ENCODE measurements around the gene SUSD1. TPM values are rescaled to one million over a fixed set of nuclear protein-coding genes. Genes with fewer than 3 reads are reported as not detected.

SUSD1 gene
- total RNA-seq, 4 donors from 2014 or later: 22.7 to 83.0 (median 24.7) TPM

- in situ Hi-C loops (cut with MboI; ENCODE audit: low pct_ligation_motif_present in 1 of 4, low pct_unique_long_range_greater_than_20kb in 1 of 4, low sequenced_read_pairs in 3 of 4) (loop anchor here in 1 of 4 donors (25.0 kb wide), 2 partner anchors 164 to 439 kb away; partner anchors contain the start of gene UGCG), intact Hi-C loops (cut with DNase I; ENCODE audit: low total_unique reads) (loop anchor here (10.0 kb wide), 1 partner anchor 136 kb away; no protein-coding TSS in a partner anchor)
- no peaks in the 10 kb centered on the region for H3K36me3 ChIP-seq
- H3K27ac ChIP-seq: peak overlapping the region; percentile 77 to 79 (median 78)
- H3K27me3 ChIP-seq: no peaks in the 10 kb centered on the region
- peaks cover 11 to 36% (median 27%) of the 10 kb centered on the region in 4 donors for H3K4me1 ChIP-seq
- WGBS, 2 donors (ENCODE audit: low coverage in 1 of 2): 45 to 100% methylated on average over 2 to 7 of the region's 7 CpGs
- peak; percentile 34 to 49 (median 48) for TF ChIP-seq POLR2AphosphoS5 (IDR thresholded peaks at IDR 0.05)
- TF ChIP-seq POLR2A (IDR thresholded peaks at IDR 0.05): no peak
- no peak for TF ChIP-seq EP300 (IDR thresholded peaks at IDR 0.05; ENCODE audit: low read depth)
- TF ChIP-seq, protein P1, sequence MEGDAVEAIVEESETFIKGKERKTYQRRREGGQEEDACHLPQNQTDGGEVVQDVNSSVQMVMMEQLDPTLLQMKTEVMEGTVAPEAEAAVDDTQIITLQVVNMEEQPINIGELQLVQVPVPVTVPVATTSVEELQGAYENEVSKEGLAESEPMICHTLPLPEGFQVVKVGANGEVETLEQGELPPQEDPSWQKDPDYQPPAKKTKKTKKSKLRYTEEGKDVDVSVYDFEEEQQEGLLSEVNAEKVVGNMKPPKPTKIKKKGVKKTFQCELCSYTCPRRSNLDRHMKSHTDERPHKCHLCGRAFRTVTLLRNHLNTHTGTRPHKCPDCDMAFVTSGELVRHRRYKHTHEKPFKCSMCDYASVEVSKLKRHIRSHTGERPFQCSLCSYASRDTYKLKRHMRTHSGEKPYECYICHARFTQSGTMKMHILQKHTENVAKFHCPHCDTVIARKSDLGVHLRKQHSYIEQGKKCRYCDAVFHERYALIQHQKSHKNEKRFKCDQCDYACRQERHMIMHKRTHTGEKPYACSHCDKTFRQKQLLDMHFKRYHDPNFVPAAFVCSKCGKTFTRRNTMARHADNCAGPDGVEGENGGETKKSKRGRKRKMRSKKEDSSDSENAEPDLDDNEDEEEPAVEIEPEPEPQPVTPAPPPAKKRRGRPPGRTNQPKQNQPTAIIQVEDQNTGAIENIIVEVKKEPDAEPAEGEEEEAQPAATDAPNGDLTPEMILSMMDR (IDR thresholded peaks at IDR 0.05): no peak
- no peak overlapping the region for H3K4me3 ChIP-seq
- no peaks in the 10 kb centered on the region for H3K9me3 ChIP-seq
- peak; percentile 59 for DNase-seq
Observed at GRCh38 chr9:112050544-112051475, 124.3 kb downstream of the SUSD1 start.

GRCh38 chr9:112049811-112050516 is 125.1 kb downstream of the SUSD1 start:
- peak overlapping the region; percentile 77 to 79 (median 78) for H3K27ac ChIP-seq
- H3K4me1 ChIP-seq: peaks cover 11 to 36% (median 27%) of the 10 kb centered on the region in 4 donors
- H3K36me3 ChIP-seq: no peaks in the 10 kb centered on the region
- TF ChIP-seq EP300 (IDR thresholded peaks at IDR 0.05; ENCODE audit: low read depth) (no peak), POLR2A (IDR thresholded peaks at IDR 0.05) (no peak), POLR2AphosphoS5 (IDR thresholded peaks at IDR 0.05) (no peak)
- TF ChIP-seq, protein P1 (IDR thresholded peaks at IDR 0.05): no peak
- H3K4me3 ChIP-seq: no peak overlapping the region
- WGBS, 2 donors (ENCODE audit: low coverage in 1 of 2): 57 to 62% methylated on average over 4 of the region's 4 CpGs
- DNase-seq: no peak
- intact Hi-C loops (cut with DNase I; ENCODE audit: low total_unique reads): loop anchor here (10.0 kb wide), 1 partner anchor 135 kb away; no protein-coding TSS in a partner anchor
- no peaks in the 10 kb centered on the region for H3K27me3 ChIP-seq
- H3K9me3 ChIP-seq: no peaks in the 10 kb centered on the region
- in situ Hi-C loops (cut with MboI; ENCODE audit: low pct_ligation_motif_present in 1 of 4, low pct_unique_long_range_greater_than_20kb in 1 of 4, low sequenced_read_pairs in 3 of 4): loop anchor here in 1 of 4 donors (25.0 kb wide), 2 partner anchors 163 to 438 kb away; partner anchors contain the start of gene UGCG

DNA sequence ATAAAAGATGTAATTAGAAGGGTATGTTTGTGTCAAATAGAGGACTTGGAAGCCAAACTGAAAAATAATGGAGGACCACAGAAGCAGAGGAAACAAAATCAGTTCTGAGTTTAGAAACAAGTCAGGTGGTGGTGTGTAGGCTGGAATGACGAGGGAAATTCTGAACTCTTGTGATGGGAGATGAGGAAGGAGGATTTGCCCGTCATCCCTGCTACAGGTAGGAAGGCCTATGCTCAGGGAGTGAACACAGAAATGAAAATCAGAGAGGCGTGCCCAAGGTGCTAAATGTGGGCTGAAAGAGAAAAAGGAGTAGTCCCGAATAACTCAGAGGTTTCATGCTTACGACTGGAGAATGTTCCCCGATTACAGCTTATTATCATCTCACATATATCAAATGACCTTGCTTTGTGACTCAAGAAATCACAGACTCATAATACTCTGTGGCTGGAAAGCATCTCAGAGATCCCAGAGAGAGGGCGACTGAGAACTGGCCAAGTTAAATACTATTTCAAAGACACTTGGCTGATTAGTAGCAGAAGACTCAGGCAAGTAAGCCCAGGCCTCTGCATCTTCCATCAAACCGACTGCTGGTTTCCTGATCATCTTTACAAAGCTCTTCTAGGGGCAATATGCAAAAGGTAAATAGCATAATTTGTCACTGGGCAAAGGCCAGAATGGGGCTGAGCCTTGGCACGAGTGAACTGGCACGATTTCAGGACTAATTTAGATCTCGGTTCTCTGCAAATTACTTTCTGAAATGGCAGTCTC is 126.0 kb downstream of the SUSD1 start:
- Histone ChIP-seq H3K9me3 (no peaks in the 10 kb centered on the region), H3K27me3 (no peaks in the 10 kb centered on the region), H3K27ac (peak overlapping the region; percentile 77 to 79 (median 78)), H3K36me3 (no peaks in the 10 kb centered on the region), H3K4me3 (no peak overlapping the region), H3K4me1 (peaks cover 11 to 36% (median 27%) of the 10 kb centered on the region in 4 donors)
- no peak for TF ChIP-seq EP300 (IDR thresholded peaks at IDR 0.05; ENCODE audit: low read depth)
- peak in 1 of 3 donors; percentile 70 for TF ChIP-seq POLR2AphosphoS5 (IDR thresholded peaks at IDR 0.05)
- in situ Hi-C loops (cut with MboI; ENCODE audit: low pct_ligation_motif_present in 1 of 4, low pct_unique_long_range_greater_than_20kb in 1 of 4, low sequenced_read_pairs in 3 of 4): no loop called here
- DNase-seq: peak; percentile 69
- WGBS, 2 donors (ENCODE audit: low coverage in 1 of 2): 30 to 46% methylated on average over 7 to 11 of the region's 11 CpGs
- intact Hi-C loops (cut with DNase I; ENCODE audit: low total_unique reads): no loop called here

- H3K27ac ChIP-seq: no peak overlapping the region
- TF ChIP-seq, protein P1 (IDR thresholded peaks at IDR 0.05): no peak
- no peak for TF ChIP-seq POLR2A (IDR thresholded peaks at IDR 0.05)
- no peak for TF ChIP-seq EP300 (IDR thresholded peaks at IDR 0.05; ENCODE audit: low read depth)
- no peak for TF ChIP-seq POLR2AphosphoS5 (IDR thresholded peaks at IDR 0.05)
- intact Hi-C loops (cut with DNase I; ENCODE audit: low total_unique reads): no loop called here
Observed at GRCh38 chr9:112047538-112048066, 127.5 kb downstream of the SUSD1 start.

More at GRCh38 chr9:112047538-112048066, 127.5 kb downstream of the SUSD1 start:
- H3K27me3 ChIP-seq: no peaks in the 10 kb centered on the region
- in situ Hi-C loops (cut with MboI; ENCODE audit: low pct_ligation_motif_present in 1 of 4, low pct_unique_long_range_greater_than_20kb in 1 of 4, low sequenced_read_pairs in 3 of 4): no loop called here
- peaks cover 11 to 36% (median 27%) of the 10 kb centered on the region in 4 donors for H3K4me1 ChIP-seq
- H3K9me3 ChIP-seq: no peaks in the 10 kb centered on the region
- no peaks in the 10 kb centered on the region for H3K36me3 ChIP-seq
- no peak overlapping the region for H3K4me3 ChIP-seq
- no peak for DNase-seq

Data from transverse colon (tissue), 4 donors.